LNCAP (cell line): ENCODE results near the gene DRD4.

Experiments
- TF ChIP-seq, protein P1 (sequence below): fragments of 450-650 bp; IDR thresholded peaks from 2 replicates; pipeline ENCODE4 v1.5.1; 2017; ENCODE audit warnings: mild to moderate bottlenecking

DRD4 gene

DNA sequence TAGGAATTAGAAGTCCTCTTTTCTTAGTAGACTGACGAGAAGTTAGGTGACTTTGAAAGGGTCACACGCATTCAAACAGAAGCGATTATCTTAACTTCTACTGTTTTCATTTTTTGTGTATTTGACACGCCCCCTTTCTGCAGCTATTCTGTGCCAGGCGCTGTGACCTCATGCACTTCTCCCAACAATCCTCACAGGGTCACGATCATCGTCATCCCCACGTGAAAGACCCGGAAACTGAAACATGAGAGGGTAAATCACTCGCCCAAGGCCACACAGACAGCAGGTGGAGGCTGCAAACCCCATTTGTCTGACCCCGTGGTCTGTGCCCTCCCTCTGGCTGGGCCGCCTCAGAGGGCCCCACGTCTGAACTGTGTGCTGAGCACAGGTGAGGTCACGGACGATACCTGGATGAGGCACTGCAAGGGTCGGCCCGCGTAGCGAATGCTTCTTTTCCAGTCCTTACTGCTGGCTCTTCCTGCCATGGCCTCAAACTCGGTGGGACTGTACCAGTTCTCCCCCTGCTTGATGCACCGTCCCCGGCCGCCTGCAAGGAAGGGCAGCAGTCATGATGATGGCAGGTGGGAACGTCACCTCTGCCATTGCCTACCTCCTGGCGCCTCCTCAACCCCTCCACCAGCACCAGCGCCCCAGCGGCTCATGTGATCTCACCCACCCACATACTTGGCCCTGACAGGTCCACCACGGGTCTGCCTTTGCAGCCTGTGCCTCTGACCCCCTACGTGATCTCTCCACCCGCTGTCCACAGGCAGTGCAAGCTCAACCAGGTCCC is 49.6 kb downstream of the DRD4 start:
- TF ChIP-seq, protein P1, sequence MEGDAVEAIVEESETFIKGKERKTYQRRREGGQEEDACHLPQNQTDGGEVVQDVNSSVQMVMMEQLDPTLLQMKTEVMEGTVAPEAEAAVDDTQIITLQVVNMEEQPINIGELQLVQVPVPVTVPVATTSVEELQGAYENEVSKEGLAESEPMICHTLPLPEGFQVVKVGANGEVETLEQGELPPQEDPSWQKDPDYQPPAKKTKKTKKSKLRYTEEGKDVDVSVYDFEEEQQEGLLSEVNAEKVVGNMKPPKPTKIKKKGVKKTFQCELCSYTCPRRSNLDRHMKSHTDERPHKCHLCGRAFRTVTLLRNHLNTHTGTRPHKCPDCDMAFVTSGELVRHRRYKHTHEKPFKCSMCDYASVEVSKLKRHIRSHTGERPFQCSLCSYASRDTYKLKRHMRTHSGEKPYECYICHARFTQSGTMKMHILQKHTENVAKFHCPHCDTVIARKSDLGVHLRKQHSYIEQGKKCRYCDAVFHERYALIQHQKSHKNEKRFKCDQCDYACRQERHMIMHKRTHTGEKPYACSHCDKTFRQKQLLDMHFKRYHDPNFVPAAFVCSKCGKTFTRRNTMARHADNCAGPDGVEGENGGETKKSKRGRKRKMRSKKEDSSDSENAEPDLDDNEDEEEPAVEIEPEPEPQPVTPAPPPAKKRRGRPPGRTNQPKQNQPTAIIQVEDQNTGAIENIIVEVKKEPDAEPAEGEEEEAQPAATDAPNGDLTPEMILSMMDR, result no peak

DNA sequence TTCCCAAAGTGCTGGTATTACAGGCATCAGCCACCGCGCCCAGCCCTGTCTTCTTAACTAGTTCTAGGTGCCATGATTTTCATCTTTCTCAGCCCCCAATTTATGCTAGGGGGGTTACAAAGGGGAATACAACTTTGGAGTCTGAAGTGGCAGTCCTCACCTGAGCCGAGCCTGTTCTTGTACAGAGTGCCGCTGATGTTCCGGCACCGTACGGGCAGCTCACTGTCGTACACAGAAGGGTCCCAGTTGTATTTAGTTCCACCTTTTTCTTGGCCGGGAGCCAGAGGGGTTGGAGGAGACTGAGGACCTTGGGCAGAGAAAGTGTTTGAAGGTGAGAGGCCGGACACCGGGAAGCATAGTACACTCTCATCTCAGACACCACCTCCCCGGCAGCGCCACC is 50.7 kb downstream of the DRD4 start:
- TF ChIP-seq, protein P1, result no peak

DNA sequence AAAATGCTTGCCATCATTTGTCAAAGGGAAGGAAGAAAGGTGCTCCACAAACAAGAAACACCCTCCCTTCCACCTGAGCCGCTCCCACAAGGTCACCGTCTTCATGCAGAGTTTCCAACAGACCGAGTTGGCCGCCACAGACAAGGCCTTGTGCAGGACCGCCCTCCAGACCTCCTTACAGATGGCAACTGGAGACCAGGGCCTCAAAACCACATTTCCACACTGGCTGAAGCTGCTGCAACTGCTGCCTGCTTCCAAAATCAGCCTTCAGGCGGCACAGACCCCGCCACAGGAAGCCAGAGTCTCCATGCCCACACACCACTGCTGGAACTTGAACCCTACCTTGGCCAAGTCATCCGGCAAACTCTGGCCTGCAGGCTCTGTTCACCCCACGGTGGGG is 51.6 kb downstream of the DRD4 start:
- TF ChIP-seq, protein P1, result no peak

DNA sequence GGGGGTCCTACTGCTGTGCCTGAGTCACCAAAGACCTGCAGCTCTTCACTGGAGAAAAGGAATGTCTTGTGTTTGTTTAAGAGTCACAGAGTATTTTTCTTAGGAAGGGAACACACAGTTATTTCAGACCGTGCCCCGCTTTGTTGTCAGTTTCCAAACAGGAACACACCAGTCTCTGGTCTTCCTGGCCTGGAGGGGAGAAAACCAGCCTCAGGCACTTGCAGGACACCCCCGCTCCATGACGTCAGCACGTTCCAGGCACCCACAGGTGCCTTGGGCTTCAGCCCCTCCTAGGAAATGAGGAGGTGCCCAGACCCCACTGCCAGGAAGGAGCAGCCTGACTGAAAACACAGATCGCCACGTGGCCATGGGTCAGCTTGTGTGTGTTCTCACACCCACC is 52.6 kb downstream of the DRD4 start:
- TF ChIP-seq, protein P1, result no peak
